A549 (cell line): Measurements from ENCODE around the gene CA7. TPM values are rescaled to one million over a fixed set of nuclear protein-coding genes. Genes with fewer than 3 reads are reported as not detected.

Experiments
- ATAC-seq, 2 experiments: fragments of 200-7000 bp in 1 of 2; fragments of >200 bp in 1 of 2; cut with Nextera tagmentation in 1 of 2; cut with Tn5 transposase in 1 of 2; 3 replicates each; pipeline versions ENCODE4 v1.8.0 to v1.9.1; 2018 to 2020; ENCODE audit warnings: mild to moderate bottlenecking in 1 of 2, moderate library complexity in 1 of 2
- CTCF ChIA-PET: fragments of 300-600 bp; sonication (Branson Sonifier 250); formaldehyde crosslinking; extraction: SDS; loops from one replicate; lab custom pipeline; 2021; ENCODE audit warnings: antibody characterized with exemption, inconsistent platforms; lab: Yijun Ruan, JAX
- POLR2A ChIA-PET: fragments of 350-600 bp; formaldehyde crosslinking; extraction: SDS; loops from one replicate; lab custom pipeline; 2021; ENCODE audit warnings: antibody characterized with exemption, inconsistent platforms; lab: Yijun Ruan, JAX
- DNase-seq, 2 experiments: peaks; one replicate each; pipeline versions ENCODE4 v3.0.0 to v3.0.0-alpha.2; 2011 to 2016; ENCODE audit warnings: low read depth in 1 of 2, low spot score in 1 of 2
- FAIRE-seq: peaks from 2 replicates; lab custom pipeline; 2011; peaks lifted over from hg19 to GRCh38; lab: Jason Lieb, UNC
- H3K27ac ChIP-seq, 2 experiments: fragments of >200 bp; sonication (Bioruptor Twin); formaldehyde crosslinking; 3 replicates each; pipeline ENCODE4 v1.5.1; 2016 to 2017
- H3K4me1 ChIP-seq: fragments of >200 bp; sonication (Bioruptor Twin); formaldehyde crosslinking; 3 replicates; pipeline ENCODE4 v1.6.1; 2016
- H3K4me2 ChIP-seq: fragments of >200 bp; sonication (Bioruptor Twin); formaldehyde crosslinking; 3 replicates; pipeline ENCODE4 v1.6.1; 2016
- H3K4me3 ChIP-seq: fragments of >200 bp; sonication (Bioruptor Twin); formaldehyde crosslinking; 3 replicates; pipeline ENCODE4 v1.5.1; 2016
- H3K9me3 ChIP-seq: fragments of >200 bp; sonication (Bioruptor Twin); formaldehyde crosslinking; 3 replicates; pipeline ENCODE4 v1.6.1; 2016
- CEBPB ChIP-seq, 2 experiments: fragments of >200 bp in 1 of 2; sonication (Bioruptor Twin) in 1 of 2; formaldehyde crosslinking in 1 of 2; IDR thresholded peaks; 2 replicates each; pipeline ENCODE4 v1.6.1; 2012 to 2016
- EHMT2 ChIP-seq: fragments of 200-600 bp; sonication (generic); IDR thresholded peaks from 2 replicates; pipeline ENCODE4 v1.6.1; 2016; ENCODE audit warnings: antibody characterized with exemption, low read depth, mild to moderate bottlenecking, moderate library complexity
- HOXA7 ChIP-seq: fragments of 250-450 bp; sonication (Bioruptor Pico); IDR thresholded peaks from 2 replicates; pipeline ENCODE4 v1.5.0; 2020; ENCODE audit warnings: mild to moderate bottlenecking, moderate library complexity
- HOXB13 ChIP-seq: fragments of 250-450 bp; sonication (Bioruptor Pico); IDR thresholded peaks from 2 replicates; pipeline ENCODE4 v1.5.0; 2020; ENCODE audit warnings: low read depth, mild to moderate bottlenecking, moderate library complexity
- JUN ChIP-seq, 2 experiments: fragments of >200 bp; sonication (Bioruptor Twin); formaldehyde crosslinking; IDR thresholded peaks; 2 replicates in 1 of 2; 3 replicates in 1 of 2; pipeline ENCODE4 v1.6.1; 2016 to 2017
- JUNB ChIP-seq: fragments of >200 bp; sonication (Bioruptor Twin); formaldehyde crosslinking; IDR thresholded peaks from 2 replicates; pipeline ENCODE4 v1.6.1; 2016
- KDM5A ChIP-seq: fragments of 200-600 bp; sonication (generic); IDR thresholded peaks from 2 replicates; pipeline ENCODE4 v1.6.1; 2016; ENCODE audit warnings: antibody characterized with exemption, mild to moderate bottlenecking
- MAZ ChIP-seq: fragments of 150-350 bp; IDR thresholded peaks from 2 replicates; pipeline ENCODE4 v1.6.1; 2014; ENCODE audit warnings: antibody characterized with exemption, low read depth, low read length, borderline replicate concordance
- MYC ChIP-seq: IDR thresholded peaks from 2 replicates; pipeline ENCODE4 v1.6.1; 2012; ENCODE audit warnings: mild to moderate bottlenecking, inconsistent platforms, low read length, improper control_type of control experiment, borderline replicate concordance
- NFE2L2 ChIP-seq: fragments of 150-350 bp; conservative IDR thresholded peaks from 2 replicates; pipeline ENCODE4 v1.6.1; 2014; ENCODE audit warnings: low read length
- PHF8 ChIP-seq: fragments of 200-600 bp; sonication (generic); IDR thresholded peaks from 2 replicates; pipeline ENCODE4 v1.6.1; 2016; ENCODE audit warnings: low read depth, mild to moderate bottlenecking, antibody characterized with exemption, moderate library complexity, borderline replicate concordance
- POLR2A ChIP-seq: IDR thresholded peaks from 2 replicates; pipeline ENCODE4 v1.6.1; 2012; ENCODE audit warnings: mild to moderate bottlenecking, low read length
- RAD21 ChIP-seq, 2 experiments: fragments of >200 bp in 1 of 2; sonication (Bioruptor Twin) in 1 of 2; formaldehyde crosslinking in 1 of 2; IDR thresholded peaks in 1 of 2; conservative IDR thresholded peaks in 1 of 2; 2 replicates in 1 of 2; 3 replicates in 1 of 2; pipeline ENCODE4 v1.6.1; 2012 to 2018; ENCODE audit warnings: inconsistent platforms in 1 of 2
- RARB ChIP-seq: fragments of 250-450 bp; sonication (Bioruptor Pico); IDR thresholded peaks from 2 replicates; pipeline ENCODE4 v1.8.0; 2021; ENCODE audit warnings: mild to moderate bottlenecking, moderate library complexity
- RNF2 ChIP-seq: fragments of 200-600 bp; sonication (generic); IDR thresholded peaks from 2 replicates; pipeline ENCODE4 v1.6.1; 2016; ENCODE audit warnings: low read depth, mild to moderate bottlenecking, antibody characterized with exemption, moderate library complexity, borderline replicate concordance
- SMC3 ChIP-seq: fragments of >200 bp; sonication (Bioruptor Twin); formaldehyde crosslinking; IDR thresholded peaks from 3 replicates; pipeline ENCODE4 v1.6.1; 2018; ENCODE audit warnings: inconsistent platforms
- TFCP2L1 ChIP-seq: fragments of 250-450 bp; sonication (Bioruptor Pico); IDR thresholded peaks from 2 replicates; pipeline ENCODE4 v1.5.0; 2021; ENCODE audit warnings: mild to moderate bottlenecking
- WGBS: methylation state at CpG from one replicate; pipeline ENCODE4 v1.1.6; 2017; ENCODE audit errors: missing lambda C conversion rate; 5-methylcytosine and 5-hydroxymethylcytosine counted together
- polyA plus RNA-seq, 4 experiments: library from polyadenylated mRNA; depleted of rRNA in 3 of 4; stranded (reverse); fragments of >200 nt; fragmentation: RNase III in 1 of 4; extraction: RNeasy Plus Mini Kit Qiagen cat#74134 plus additional on column Dnase treatment in 1 of 4; gene quantifications; 2 replicates in 3 of 4; 3 replicates in 1 of 4; pipeline ENCODE4 v1.2.3, GENCODE V29; 2011 to 2017
- TF ChIP-seq, protein P1 (sequence below): fragments of 250-450 bp; sonication (Bioruptor Pico); IDR thresholded peaks from 2 replicates; pipeline ENCODE4 v1.5.0; 2020; ENCODE audit warnings: low read depth, mild to moderate bottlenecking, moderate library complexity
- TF ChIP-seq, protein P2 (sequence below): fragments of >200 bp; sonication (Bioruptor Twin); formaldehyde crosslinking; IDR thresholded peaks from 3 replicates; pipeline ENCODE4 v1.6.1; 2016
- TF ChIP-seq, protein P3 (sequence below): IDR thresholded peaks from 2 replicates; pipeline ENCODE4 v1.6.1; 2012; ENCODE audit warnings: low read depth, borderline replicate concordance
- TF ChIP-seq, protein P4 (sequence below): fragments of 450-650 bp; IDR thresholded peaks from 2 replicates; pipeline ENCODE4 v1.6.1; 2014; ENCODE audit warnings: antibody characterized with exemption
- TF ChIP-seq, protein P5 (sequence below): IDR thresholded peaks from 2 replicates; pipeline ENCODE4 v1.6.1; 2012
- TF ChIP-seq, protein P6 (sequence below): fragments of >200 bp; sonication (Bioruptor Twin); formaldehyde crosslinking; IDR thresholded peaks from 2 replicates; pipeline ENCODE4 v1.6.1; 2016

Gene CA7
- polyA plus RNA-seq, 2 of the 4 experiments (the other 2 are of a cell fraction) = not detected

DNA sequence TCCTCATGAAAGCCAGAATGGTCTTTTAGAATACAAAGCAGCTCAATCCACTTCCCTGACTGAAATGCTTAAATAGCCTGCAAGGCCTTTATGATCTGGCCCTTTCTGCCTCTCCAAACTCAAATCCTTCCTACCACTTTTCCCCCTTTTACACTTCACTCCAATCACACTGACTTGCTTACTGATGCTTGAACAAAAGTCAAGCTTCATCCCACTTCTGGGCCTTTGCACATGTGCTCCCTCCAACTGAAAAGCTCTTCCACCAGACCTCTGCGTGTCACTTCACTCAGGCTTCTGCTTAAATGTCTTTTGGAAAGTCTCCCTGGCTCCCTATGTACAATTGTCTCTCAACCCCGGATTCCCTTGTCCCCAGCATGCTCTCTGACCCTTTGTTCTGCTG is 29.5 kb upstream of the CA7 start:
- ATAC-seq = no peak
- FAIRE-seq = no peak

DNA sequence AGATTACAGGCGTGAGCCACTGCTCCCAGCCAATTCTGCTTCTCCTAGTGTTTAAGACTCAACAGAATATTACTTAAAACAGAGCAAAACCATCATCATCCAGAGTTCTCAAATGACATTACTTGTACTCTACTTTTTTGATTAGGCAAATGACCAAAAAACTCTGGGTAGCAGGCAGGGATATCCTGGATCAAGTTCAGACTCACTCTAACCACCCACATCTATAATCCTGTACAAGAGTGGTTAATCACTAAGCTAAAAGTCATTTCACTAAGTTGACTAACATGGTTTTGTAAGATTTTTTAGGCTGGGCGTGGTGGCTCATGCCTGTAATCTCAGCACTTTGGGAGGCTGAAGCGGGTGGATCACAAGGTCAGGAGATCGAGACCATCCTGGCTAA is 20.2 kb upstream of the CA7 start:
- FAIRE-seq = no peak

More for the DNA sequence above, 29.5 kb upstream of the CA7 start:
- 92% methylated on average over 2 of the region's 2 CpGs for WGBS
- H3K4me3 ChIP-seq = no peak overlapping the region
- TF ChIP-seq MAZ = no peak
- TF ChIP-seq, protein P1, sequence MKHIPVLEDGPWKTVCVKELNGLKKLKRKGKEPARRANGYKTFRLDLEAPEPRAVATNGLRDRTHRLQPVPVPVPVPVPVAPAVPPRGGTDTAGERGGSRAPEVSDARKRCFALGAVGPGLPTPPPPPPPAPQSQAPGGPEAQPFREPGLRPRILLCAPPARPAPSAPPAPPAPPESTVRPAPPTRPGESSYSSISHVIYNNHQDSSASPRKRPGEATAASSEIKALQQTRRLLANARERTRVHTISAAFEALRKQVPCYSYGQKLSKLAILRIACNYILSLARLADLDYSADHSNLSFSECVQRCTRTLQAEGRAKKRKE (CRISPR knock-in tag) = no peak
- no peak for TF ChIP-seq HOXB13 (CRISPR knock-in tag)
- TF ChIP-seq, protein P2, sequence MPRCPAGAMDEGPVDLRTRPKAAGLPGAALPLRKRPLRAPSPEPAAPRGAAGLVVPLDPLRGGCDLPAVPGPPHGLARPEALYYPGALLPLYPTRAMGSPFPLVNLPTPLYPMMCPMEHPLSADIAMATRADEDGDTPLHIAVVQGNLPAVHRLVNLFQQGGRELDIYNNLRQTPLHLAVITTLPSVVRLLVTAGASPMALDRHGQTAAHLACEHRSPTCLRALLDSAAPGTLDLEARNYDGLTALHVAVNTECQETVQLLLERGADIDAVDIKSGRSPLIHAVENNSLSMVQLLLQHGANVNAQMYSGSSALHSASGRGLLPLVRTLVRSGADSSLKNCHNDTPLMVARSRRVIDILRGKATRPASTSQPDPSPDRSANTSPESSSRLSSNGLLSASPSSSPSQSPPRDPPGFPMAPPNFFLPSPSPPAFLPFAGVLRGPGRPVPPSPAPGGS = no peak
- TF ChIP-seq, protein P3, sequence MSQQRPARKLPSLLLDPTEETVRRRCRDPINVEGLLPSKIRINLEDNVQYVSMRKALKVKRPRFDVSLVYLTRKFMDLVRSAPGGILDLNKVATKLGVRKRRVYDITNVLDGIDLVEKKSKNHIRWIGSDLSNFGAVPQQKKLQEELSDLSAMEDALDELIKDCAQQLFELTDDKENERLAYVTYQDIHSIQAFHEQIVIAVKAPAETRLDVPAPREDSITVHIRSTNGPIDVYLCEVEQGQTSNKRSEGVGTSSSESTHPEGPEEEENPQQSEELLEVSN = no peak
- no peak for TF ChIP-seq JUN (IDR thresholded peaks at IDR 0.05)
- TF ChIP-seq RAD21 (conservative IDR thresholded peaks at IDR 0.05 in 1 of 2, IDR thresholded peaks at IDR 0.05 in 1 of 2) = no peak
- TF ChIP-seq CEBPB (IDR thresholded peaks at IDR 0.05) = no peak
- no peak for TF ChIP-seq PHF8
- TF ChIP-seq NFE2L2 = no peak
- TF ChIP-seq, all 56 proteins: peak for 0
- ChIA-PET POLR2A (interaction anchor here (1.0 kb wide), 1 partner anchor 16 kb away, joined by 3 read pairs; the partner anchor contains the start of gene NAE1), CTCF (interaction anchor here (0.6 to 6.7 kb wide), 4 partner anchors 16 to 53 kb away, joined by 3 to 41 read pairs (median 6); partner anchors contain the start of gene NAE1)
- no peak for DNase-seq
- Histone ChIP-seq H3K9me3 (no peaks in the 10 kb centered on the region), H3K27ac (no peak overlapping the region), H3K4me1 (no peaks in the 10 kb centered on the region), H3K4me2 (no peak overlapping the region)

More for the DNA sequence above, 20.2 kb upstream of the CA7 start:
- no peak overlapping the region for H3K4me2 ChIP-seq
- POLR2A ChIA-PET = no interaction called here
- WGBS = 92% methylated on average over 4 of the region's 4 CpGs
- DNase-seq (no peak), ATAC-seq (no peak)
- H3K9me3 ChIP-seq = no peaks in the 10 kb centered on the region
- no peak overlapping the region for H3K4me3 ChIP-seq
- TF ChIP-seq, protein P2 = no peak
- TF ChIP-seq KDM5A = no peak
- TF ChIP-seq, protein P4, sequence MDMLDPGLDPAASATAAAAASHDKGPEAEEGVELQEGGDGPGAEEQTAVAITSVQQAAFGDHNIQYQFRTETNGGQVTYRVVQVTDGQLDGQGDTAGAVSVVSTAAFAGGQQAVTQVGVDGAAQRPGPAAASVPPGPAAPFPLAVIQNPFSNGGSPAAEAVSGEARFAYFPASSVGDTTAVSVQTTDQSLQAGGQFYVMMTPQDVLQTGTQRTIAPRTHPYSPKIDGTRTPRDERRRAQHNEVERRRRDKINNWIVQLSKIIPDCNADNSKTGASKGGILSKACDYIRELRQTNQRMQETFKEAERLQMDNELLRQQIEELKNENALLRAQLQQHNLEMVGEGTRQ = no peak
- no peak for TF ChIP-seq SMC3
- TF ChIP-seq, protein P5, sequence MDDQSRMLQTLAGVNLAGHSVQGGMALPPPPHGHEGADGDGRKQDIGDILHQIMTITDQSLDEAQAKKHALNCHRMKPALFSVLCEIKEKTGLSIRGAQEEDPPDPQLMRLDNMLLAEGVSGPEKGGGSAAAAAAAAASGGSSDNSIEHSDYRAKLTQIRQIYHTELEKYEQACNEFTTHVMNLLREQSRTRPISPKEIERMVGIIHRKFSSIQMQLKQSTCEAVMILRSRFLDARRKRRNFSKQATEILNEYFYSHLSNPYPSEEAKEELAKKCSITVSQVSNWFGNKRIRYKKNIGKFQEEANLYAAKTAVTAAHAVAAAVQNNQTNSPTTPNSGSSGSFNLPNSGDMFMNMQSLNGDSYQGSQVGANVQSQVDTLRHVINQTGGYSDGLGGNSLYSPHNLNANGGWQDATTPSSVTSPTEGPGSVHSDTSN = no peak
- no peak for TF ChIP-seq JUNB
- TF ChIP-seq CEBPB (IDR thresholded peaks at IDR 0.05) = no peak
- TF ChIP-seq HOXB13 (CRISPR knock-in tag) = no peak
- no peak for TF ChIP-seq MYC
- no peak for TF ChIP-seq HOXA7
- TF ChIP-seq, protein P1 (CRISPR knock-in tag) = no peak
- TF ChIP-seq RARB (CRISPR knock-in tag) = no peak
- TF ChIP-seq, protein P6, sequence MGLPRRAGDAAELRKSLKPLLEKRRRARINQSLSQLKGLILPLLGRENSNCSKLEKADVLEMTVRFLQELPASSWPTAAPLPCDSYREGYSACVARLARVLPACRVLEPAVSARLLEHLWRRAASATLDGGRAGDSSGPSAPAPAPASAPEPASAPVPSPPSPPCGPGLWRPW = no peak
- TF ChIP-seq, protein P3 = no peak
- TF ChIP-seq POLR2A = no peak
- TF ChIP-seq EHMT2 = no peak
- no peak for TF ChIP-seq RNF2
- no peak for TF ChIP-seq TFCP2L1 (CRISPR knock-in tag)
- no peak overlapping the region for H3K27ac ChIP-seq
- CTCF ChIA-PET = interaction anchor here (1.1 to 6.6 kb wide), 5 partner anchors 9 to 96 kb away, joined by 3 to 42 read pairs (median 3); no protein-coding TSS in a partner anchor
- H3K4me1 ChIP-seq = peaks cover 8% of the 10 kb centered on the region; the same call in 1 of the 3 replicates
